Mesothelial cell of epicardium (in vitro differentiated cells): ENCODE data around the gene ATP6V1C2. TPM values are rescaled to one million over a fixed set of nuclear protein-coding genes. Genes with fewer than 3 reads are reported as not detected.

Source experiments
- DNase-seq, 2 experiments: peaks; one replicate each; pipeline ENCODE4 v3.0.0; 2021; ENCODE audit warnings: low spot score in 2 of 2; ENCODE audit not compliant: unreplicated experiment in 2 of 2
- H3K27ac Mint-ChIP-seq: 2 replicates; pipeline ENCODE4 v1.8.0; 2021; ENCODE audit warnings: mixed read lengths
- H3K27me3 Mint-ChIP-seq: 2 replicates; pipeline ENCODE4 v1.8.0; 2021; ENCODE audit warnings: low read depth, mixed read lengths
- H3K36me3 Mint-ChIP-seq: 2 replicates; pipeline ENCODE4 v1.8.0; 2021; ENCODE audit warnings: mixed read lengths
- H3K4me1 Mint-ChIP-seq: 2 replicates; pipeline ENCODE4 v1.8.0; 2021; ENCODE audit warnings: mixed read lengths
- H3K4me3 Mint-ChIP-seq: 2 replicates; pipeline ENCODE4 v1.8.0; 2021; ENCODE audit warnings: mild to moderate bottlenecking, moderate library complexity, mixed read lengths
- H3K9me3 Mint-ChIP-seq: 2 replicates; pipeline ENCODE4 v1.8.0; 2021; ENCODE audit warnings: mixed read lengths
- CTCF ChIP-seq: fragments of 200-600 bp; sonication (generic); IDR thresholded peaks from one replicate; pipeline ENCODE4 v1.5.0; 2021; ENCODE audit warnings: antibody characterized with exemption; ENCODE audit not compliant: unreplicated experiment
- total RNA-seq: library from RNA; stranded (reverse); gene quantifications from 3 replicates; pipeline ENCODE4 v1.2.1, GENCODE V29; 2021

The ATP6V1C2 gene
- total RNA-seq, result 0.09 to 0.27 TPM (median 0.27 TPM) in 3 replicates

- Mint-ChIP-seq H3K4me1 (peaks cover 3% of the 10 kb centered on the region), H3K9me3 (no peaks in the 10 kb centered on the region), H3K36me3 (no peaks in the 10 kb centered on the region), H3K27me3 (peaks cover 95% of the 10 kb centered on the region), H3K27ac (no peak within 1 kb of the TSS), H3K4me3 (peak within 1 kb of the TSS; percentile 61)
- no peak for TF ChIP-seq CTCF
- DNase-seq, result peak; percentile 30 to 56
Measured at GRCh38 chr2:10721396-10722251, at the start of gene ATP6V1C2. TSS of gene ATP6V1C2 (plus strand) at chr2:10721630. CDS start at chr2:10722850, 1,220 bp downstream.

- peaks cover 11% of the 10 kb centered on the region for H3K36me3 Mint-ChIP-seq
- no peak overlapping the region for H3K4me3 Mint-ChIP-seq
- no peaks in the 10 kb centered on the region for H3K9me3 Mint-ChIP-seq
- H3K27ac Mint-ChIP-seq, result no peak overlapping the region
- no peaks in the 10 kb centered on the region for H3K4me1 Mint-ChIP-seq
- TF ChIP-seq CTCF, result no peak
- DNase-seq, result no peak
- H3K27me3 Mint-ChIP-seq, result no peaks in the 10 kb centered on the region
Measured at GRCh38 chr2:10675131-10675530, 46.3 kb upstream of the ATP6V1C2 start.

- no peaks in the 10 kb centered on the region for H3K9me3 Mint-ChIP-seq
- H3K36me3 Mint-ChIP-seq, result peaks cover 13% of the 10 kb centered on the region
- H3K4me3 Mint-ChIP-seq, result no peak overlapping the region
- no peak overlapping the region for H3K27ac Mint-ChIP-seq
- TF ChIP-seq CTCF, result peak; percentile 80
- no peaks in the 10 kb centered on the region for H3K4me1 Mint-ChIP-seq
- no peaks in the 10 kb centered on the region for H3K27me3 Mint-ChIP-seq
- no peak for DNase-seq
Measured at GRCh38 chr2:10678225-10678624, 43.2 kb upstream of the ATP6V1C2 start.

GRCh38 chr2:10680214-10680613 lies 41.2 kb upstream of the ATP6V1C2 start:
- no peaks in the 10 kb centered on the region for H3K4me1 Mint-ChIP-seq
- H3K27me3 Mint-ChIP-seq, result no peaks in the 10 kb centered on the region
- peaks cover 14% of the 10 kb centered on the region for H3K36me3 Mint-ChIP-seq
- no peak overlapping the region for H3K4me3 Mint-ChIP-seq
- DNase-seq, result no peak
- TF ChIP-seq CTCF, result no peak
- H3K27ac Mint-ChIP-seq, result no peak overlapping the region
- no peaks in the 10 kb centered on the region for H3K9me3 Mint-ChIP-seq

GRCh38 chr2:10680957-10681356 lies 40.5 kb upstream of the ATP6V1C2 start:
- H3K4me1 Mint-ChIP-seq, result no peaks in the 10 kb centered on the region
- no peak overlapping the region for H3K27ac Mint-ChIP-seq
- peaks cover 11% of the 10 kb centered on the region for H3K36me3 Mint-ChIP-seq
- no peaks in the 10 kb centered on the region for H3K9me3 Mint-ChIP-seq
- H3K27me3 Mint-ChIP-seq, result no peaks in the 10 kb centered on the region
- H3K4me3 Mint-ChIP-seq, result no peak overlapping the region
- no peak for DNase-seq
- TF ChIP-seq CTCF, result no peak
